CD14-positive monocyte (primary cell): ENCODE measurements around the gene PARP2. TPM values are rescaled to one million over a fixed set of nuclear protein-coding genes. Genes with fewer than 3 reads are reported as not detected.

ENCODE experiments used
- DNase-seq, 3 donors: peaks; one replicate each; pipeline ENCODE4 v3.0.0-alpha.2; 2011 to 2022
- H2AFZ ChIP-seq: 2 replicates; pipeline ENCODE4 v1.6.0; 2012; ENCODE audit warnings: mild to moderate bottlenecking, low read depth, low read length, inconsistent platforms; ENCODE audit not compliant: insufficient read depth, poor library complexity, severe bottlenecking
- H3K27ac ChIP-seq, 2 donors: 1 replicate in 1 of 2; 2 replicates in 1 of 2; pipeline ENCODE4 v1.5.1; 2012 to 2013; ENCODE audit warnings: low read length in 2 of 2, control low read depth in 1 of 2, inconsistent platforms in 1 of 2, low read depth in 1 of 2, mild to moderate bottlenecking in 1 of 2
- H3K27me3 ChIP-seq, 2 donors: one replicate each; pipeline versions ENCODE4 v1.6.0 to v1.6.1; 2011 to 2013; ENCODE audit warnings: low read length in 2 of 2; ENCODE audit not compliant: control insufficient read depth in 2 of 2, insufficient read depth in 2 of 2
- H3K36me3 ChIP-seq, 2 donors: replicated peaks in 1 of 2; 1 replicate in 1 of 2; 2 replicates in 1 of 2; pipeline versions ENCODE4 v1.5.1 to v1.6.1; 2012 to 2013; ENCODE audit warnings: low read length in 2 of 2, control low read depth in 1 of 2, inconsistent platforms in 1 of 2, mild to moderate bottlenecking in 1 of 2; ENCODE audit not compliant: insufficient read depth in 2 of 2, control insufficient read depth in 1 of 2
- H3K4me1 ChIP-seq, 2 donors: 1 replicate in 1 of 2; 2 replicates in 1 of 2; pipeline versions ENCODE4 v1.5.1 to v1.6.1; 2012 to 2013; ENCODE audit warnings: low read length in 2 of 2, control low read depth in 1 of 2, inconsistent platforms in 1 of 2, mild to moderate bottlenecking in 1 of 2, moderate library complexity in 1 of 2; ENCODE audit not compliant: insufficient read depth in 2 of 2, control insufficient read depth in 1 of 2
- H3K4me2 ChIP-seq: replicated peaks from 2 replicates; pipeline ENCODE3; 2012; ENCODE audit warnings: low read length, moderate library complexity, mild to moderate bottlenecking; ENCODE audit not compliant: poor library complexity, severe bottlenecking; ENCODE audit errors: extremely low read depth
- H3K4me3 ChIP-seq, 3 experiments: fragments of 200-600 bp in 1 of 3; sonication (generic) in 1 of 3; replicated peaks in 1 of 3; 1 replicate in 2 of 3; 2 replicates in 1 of 3; pipeline ENCODE4 v1.5.1; 2011 to 2013; ENCODE audit warnings: low read length in 3 of 3, mild to moderate bottlenecking in 3 of 3, control low read depth in 2 of 3, low read depth in 2 of 3, inconsistent platforms in 1 of 3, moderate library complexity in 1 of 3
- H3K79me2 ChIP-seq: 2 replicates; pipeline ENCODE4 v1.6.0; 2012; ENCODE audit warnings: mild to moderate bottlenecking, control low read depth, inconsistent platforms, low read length, moderate library complexity; ENCODE audit not compliant: insufficient read depth
- H3K9ac ChIP-seq: 2 replicates; pipeline ENCODE4 v1.6.0; 2017; ENCODE audit warnings: low read length, mild to moderate bottlenecking; ENCODE audit not compliant: insufficient read depth, poor library complexity, severe bottlenecking
- H3K9me3 ChIP-seq, 2 donors: replicated peaks in 1 of 2; 1 replicate in 1 of 2; 2 replicates in 1 of 2; pipeline versions ENCODE4 v1.5.1 to v1.6.1; 2012 to 2013; ENCODE audit warnings: low read length in 2 of 2, control low read depth in 1 of 2; ENCODE audit not compliant: control insufficient read depth in 1 of 2, insufficient read depth in 1 of 2
- H4K20me1 ChIP-seq: 2 replicates; pipeline ENCODE4 v1.6.0; 2012; ENCODE audit warnings: mild to moderate bottlenecking, low read length, control low read depth, moderate library complexity; ENCODE audit not compliant: insufficient read depth
- H3K27ac Mint-ChIP-seq, 7 donors: one replicate each; pipeline ENCODE4 v1.8.0; 2020; ENCODE audit warnings: mild to moderate bottlenecking in 7 of 7, mixed read lengths in 7 of 7, moderate library complexity in 6 of 7, inconsistent platforms in 2 of 7
- H3K27me3 Mint-ChIP-seq, 3 donors: one replicate each; pipeline ENCODE4 v1.8.0; 2021 to 2022; ENCODE audit warnings: low read depth in 3 of 3, mild to moderate bottlenecking in 3 of 3, mixed read lengths in 3 of 3, moderate library complexity in 3 of 3, inconsistent platforms in 1 of 3
- H3K36me3 Mint-ChIP-seq, 2 donors: one replicate each; pipeline ENCODE4 v1.8.0; 2020; ENCODE audit warnings: mixed read lengths in 2 of 2, inconsistent platforms in 1 of 2, mild to moderate bottlenecking in 1 of 2
- H3K4me1 Mint-ChIP-seq: one replicate; pipeline ENCODE4 v1.8.0; 2020; ENCODE audit warnings: mild to moderate bottlenecking, mixed read lengths
- H3K4me3 Mint-ChIP-seq, 2 donors: one replicate each; pipeline ENCODE4 v1.8.0; 2020; ENCODE audit warnings: mild to moderate bottlenecking in 2 of 2, mixed read lengths in 2 of 2, moderate library complexity in 1 of 2
- H3K9me3 Mint-ChIP-seq, 7 donors: one replicate each; pipeline ENCODE4 v1.8.0; 2020 to 2022; ENCODE audit warnings: mixed read lengths in 7 of 7, mild to moderate bottlenecking in 6 of 7, moderate library complexity in 6 of 7, inconsistent platforms in 2 of 7
- CTCF ChIP-seq: fragments of 200-600 bp; IDR thresholded peaks from one replicate; pipeline ENCODE4 v1.8.0; 2022; ENCODE audit warnings: antibody characterized with exemption, mild to moderate bottlenecking
- WGBS: methylation state at CpG from one replicate; pipeline ENCODE4 v1.1.5; 2013; ENCODE audit warnings: missing lambda C conversion rate; ENCODE audit not compliant: insufficient coverage; 5-methylcytosine and 5-hydroxymethylcytosine counted together
- intact Hi-C, 2 donors: fragments of 100-400 bp; cut with micrococcal nuclease; formaldehyde crosslinking; loops; one replicate each; pipeline versions ENCODE4 v1.15.0 to v1.15.1; 2023
- polyA plus RNA-seq, 3 donors: library from polyadenylated mRNA; depleted of rRNA in 1 of 3; unstranded in 2 of 3; stranded (reverse) in 1 of 3; fragments of 300-500 nt in 2 of 3; fragments of >200 nt in 1 of 3; fragmentation: Illumina TruSeq in 2 of 3; gene quantifications; 1 replicate in 2 of 3; 2 replicates in 1 of 3; pipeline ENCODE4 v1.2.3, GENCODE V29; 2012 to 2021

PARP2 gene
- polyA plus RNA-seq, 3 donors, result 1.8 to 7.3 (median 3.9) TPM

- DNase-seq, result peak; percentile 50 to 79 (median 61)
- Mint-ChIP-seq H3K27ac (peak overlapping the region in 1 of 7 donors; percentile 13), H3K27me3 (no peaks in the 10 kb centered on the region), H3K4me1 (peaks cover 15% of the 10 kb centered on the region), H3K9me3 (no peaks in the 10 kb centered on the region), H3K36me3 (peaks cover 16 to 26% of the 10 kb centered on the region in 2 donors), H3K4me3 (no peak overlapping the region)
- Histone ChIP-seq H3K27ac (no peak overlapping the region), H3K36me3 (peaks cover 14 to 39% of the 10 kb centered on the region in 2 donors), H3K79me2 (peaks cover 23% of the 10 kb centered on the region), H3K9me3 (no peaks in the 10 kb centered on the region), H3K4me2 (peak overlapping the region; percentile 10), H3K9ac (no peak overlapping the region), H4K20me1 (no peaks in the 10 kb centered on the region), H3K4me3 (no peak overlapping the region), H2AFZ (no peak overlapping the region), H3K4me1 (peaks cover 0 to under 1% of the 10 kb centered on the region in 2 donors), H3K27me3 (no peaks in the 10 kb centered on the region)
- intact Hi-C loops, result loop anchor here (2.0 to 5.0 kb wide), 3 partner anchors 282 to 360 kb away; partner anchors contain the start of gene ANG (in 1 of the 2)
- no CpG with 5 or more reads among the region's 8 CpGs for WGBS
- TF ChIP-seq CTCF, result peak; percentile 81
Observed at GRCh38 chr14:20327005-20327869, 16.2 kb upstream of the PARP2 start.

- Histone ChIP-seq H3K4me3 (no peak overlapping the region), H3K9ac (no peak overlapping the region), H3K79me2 (peaks cover 36% of the 10 kb centered on the region), H3K4me2 (no peak overlapping the region), H3K9me3 (no peaks in the 10 kb centered on the region), H3K27me3 (no peaks in the 10 kb centered on the region), H2AFZ (no peak overlapping the region), H3K36me3 (peaks cover 12 to 33% of the 10 kb centered on the region in 2 donors), H3K27ac (no peak overlapping the region), H3K4me1 (peaks cover 12 to 15% of the 10 kb centered on the region in 2 donors), H4K20me1 (no peaks in the 10 kb centered on the region)
- peaks cover 12 to 15% of the 10 kb centered on the region in 2 donors for H3K36me3 Mint-ChIP-seq
- H3K4me3 Mint-ChIP-seq, result no peak overlapping the region
- H3K27me3 Mint-ChIP-seq, result no peaks in the 10 kb centered on the region
- intact Hi-C loops, result loop anchor here in 1 of 2 donors (2.0 to 5.0 kb wide), 2 partner anchors 14 to 359 kb away; partner anchors contain the start of genes ANG and PARP2
- no CpG with 5 or more reads among the region's 2 CpGs for WGBS
- peaks cover 29% of the 10 kb centered on the region for H3K4me1 Mint-ChIP-seq
- TF ChIP-seq CTCF, result no peak
- no peak for DNase-seq
- no peaks in the 10 kb centered on the region for H3K9me3 Mint-ChIP-seq
- no peak overlapping the region for H3K27ac Mint-ChIP-seq
Observed at GRCh38 chr14:20328705-20329104, 14.7 kb upstream of the PARP2 start.
